ENCODE measurements around the gene CHRDL2. TPM values are rescaled to one million over a fixed set of nuclear protein-coding genes. Genes with fewer than 3 reads are reported as not detected.

Gene CHRDL2
- total and polyA plus RNA-seq, 2 of the 4 experiments (the other 2 are of a cell fraction), result 0.80 TPM; not detected in 1

- Histone ChIP-seq H3K23ac (ENCODE audit: low read depth, low read length) (no peak overlapping the region), H4K5ac (ENCODE audit: low read depth, low read length) (no peak overlapping the region), H3K4me3 (ENCODE audit: insufficient read depth, low read depth, low read length) (no peak overlapping the region), H3K27ac (ENCODE audit: insufficient read depth, low read length) (no peak overlapping the region), H3K9me3 (ENCODE audit: control insufficient read depth, insufficient read depth, low read length) (peaks cover 2% of the 10 kb centered on the region), H3K14ac (replicated peaks; ENCODE audit: low read depth, low read length) (no peak overlapping the region), H3K27me3 (ENCODE audit: control insufficient read depth, insufficient read depth, low read length) (no peaks in the 10 kb centered on the region), H3K36me3 (ENCODE audit: control insufficient read depth, insufficient read depth, low read length) (no peaks in the 10 kb centered on the region), H4K8ac (ENCODE audit: low read depth in 2 of 2, low read length in 2 of 2) (no peak overlapping the region), H2BK5ac (ENCODE audit: low read depth, low read length, poor library complexity, severe bottlenecking) (no peak overlapping the region), H2BK20ac (ENCODE audit: low read depth, low read length) (no peak overlapping the region), H3K4me2 (ENCODE audit: low read depth, low read length) (no peak overlapping the region), H3K79me1 (ENCODE audit: low read depth in 1 of 2, low read length in 2 of 2) (no peaks in the 10 kb centered on the region; a peak in 1 of 4 replicates), H2BK120ac (ENCODE audit: low read depth, low read length) (no peak overlapping the region; the same call in 1 of the 2 replicates), H3K18ac (ENCODE audit: low read depth, low read length) (0 out of 2 replicates have a peak overlapping the region, but pooled peaks have one; percentile 20), H3K56ac (ENCODE audit: extremely low read depth, insufficient read depth, low read length) (no peak overlapping the region), H3K9me1 (ENCODE audit: insufficient read depth, low read length) (peaks cover 15% of the 10 kb centered on the region), H4K20me1 (ENCODE audit: insufficient read depth, low read length) (no peaks in the 10 kb centered on the region), H3K4ac (ENCODE audit: low read depth, low read length) (no peak overlapping the region), H2AK5ac (ENCODE audit: low read depth, low read length) (0 out of 2 replicates have a peak overlapping the region, but pooled peaks have one; percentile 17), H2AFZ (replicated peaks; ENCODE audit: low read length, poor library complexity) (no peak overlapping the region), H2BK15ac (ENCODE audit: low read depth, low read length) (no peak overlapping the region), H2AK9ac (replicated peaks; ENCODE audit: low read depth, low read length, poor library complexity) (no peak overlapping the region), H3K4me1 (ENCODE audit: control insufficient read depth, insufficient read depth, low read length) (peaks cover 24% of the 10 kb centered on the region), H4K91ac (ENCODE audit: insufficient read depth, low read depth, low read length) (no peak overlapping the region), H3K9ac (ENCODE audit: low read depth, low read length) (no peak overlapping the region)
- BruUV-seq (replicated peaks), result no TSS peak
- in situ Hi-C loops (cut with MboI; ENCODE audit: low sequenced_read_pairs), result no loop called here
- dilution Hi-C loops (cut with HindIII; ENCODE audit: low sequenced_read_pairs, unreplicated experiment), result no loop called here
- no CpG with 5 or more reads among the region's 3 CpGs for WGBS, 2 experiments (ENCODE audit: extremely low coverage in 2 of 2, insufficient read length in 1 of 2)
- ChIA-PET POLR2A (ENCODE audit: unreplicated experiment) (no interaction called here), CTCF (no interaction called here)
- intact Hi-C loops (cut with micrococcal nuclease), result no loop called here
- DNase-seq, result no peak
- no peak for TF ChIP-seq BHLHE40 (IDR thresholded peaks at IDR 0.05; ENCODE audit: low read depth, low read length)
- TF ChIP-seq CHD1 (IDR thresholded peaks at IDR 0.05; ENCODE audit: low read depth, low read length), result no peak
- TF ChIP-seq FOS (IDR thresholded peaks at IDR 0.05; ENCODE audit: low read depth, low read length), result no peak
- no peak for TF ChIP-seq POLR2A (IDR thresholded peaks at IDR 0.05; ENCODE audit: low read depth, low read length)
- TF ChIP-seq RFX5 (IDR thresholded peaks at IDR 0.05; ENCODE audit: low read depth, low read length), result no peak
- TF ChIP-seq MAFK (IDR thresholded peaks at IDR 0.05; ENCODE audit: low read depth, low read length), result no peak
- no peak for TF ChIP-seq NFE2L2 (IDR thresholded peaks at IDR 0.05; ENCODE audit: low read depth, low read length)
- no peak for TF ChIP-seq MXI1 (IDR thresholded peaks at IDR 0.05; ENCODE audit: borderline replicate concordance, low read depth, low read length)
- TF ChIP-seq SMC3 (IDR thresholded peaks at IDR 0.05; ENCODE audit: low read depth, low read length), result no peak
- no peak for TF ChIP-seq RCOR1 (IDR thresholded peaks at IDR 0.05; ENCODE audit: insufficient replicate concordance, low read length)
- TF ChIP-seq RAD21 (IDR thresholded peaks at IDR 0.05; ENCODE audit: low read length), result no peak
- no peak for TF ChIP-seq USF2 (IDR thresholded peaks at IDR 0.05; ENCODE audit: low read depth, low read length)
- no peak for TF ChIP-seq CEBPB (IDR thresholded peaks at IDR 0.05; ENCODE audit: low read depth, low read length)
- TF ChIP-seq CTCF (conservative IDR thresholded peaks at IDR 0.05; ENCODE audit: low read depth, low read length), result no peak
- no peak for TF ChIP-seq MAZ (IDR thresholded peaks at IDR 0.05; ENCODE audit: borderline replicate concordance, low read depth, low read length)
- no peak for TF ChIP-seq ELK1 (IDR thresholded peaks at IDR 0.05; ENCODE audit: borderline replicate concordance, low read depth, low read length)
- ATAC-seq (ENCODE audit: low read depth), result no peak
These were observed 55.5 kb downstream of the CHRDL2 start for GRCh38 chr11:74675761-74676160.
